Esophagus (tissue), 2 donors: ENCODE measurements around the gene SH3PXD2A. TPM values are rescaled to one million over a fixed set of nuclear protein-coding genes. Genes with fewer than 3 reads are reported as not detected.

Experiments used
- H3K27ac ChIP-seq, 2 donors: one replicate each; pipeline ENCODE4 v1.5.1; 2013; ENCODE audit warnings: low read depth in 2 of 2, mild to moderate bottlenecking in 2 of 2, inconsistent platforms in 1 of 2, low read length in 1 of 2, moderate library complexity in 1 of 2
- H3K27me3 ChIP-seq, 2 donors: one replicate each; pipeline ENCODE4 v1.6.1; 2013; ENCODE audit warnings: low read length in 2 of 2, control low read depth in 1 of 2, mild to moderate bottlenecking in 1 of 2; ENCODE audit not compliant: insufficient read depth in 2 of 2, control insufficient read depth in 1 of 2
- H3K36me3 ChIP-seq, 2 donors: one replicate each; pipeline ENCODE4 v1.6.1; 2013; ENCODE audit warnings: low read length in 1 of 2; ENCODE audit not compliant: control insufficient read depth in 2 of 2, insufficient read depth in 2 of 2
- H3K4me1 ChIP-seq, 2 donors: one replicate each; pipeline ENCODE4 v1.6.1; 2013; ENCODE audit warnings: low read length in 1 of 2; ENCODE audit not compliant: control insufficient read depth in 2 of 2, insufficient read depth in 2 of 2
- H3K4me3 ChIP-seq, 2 donors: one replicate each; pipeline ENCODE4 v1.5.1; 2013; ENCODE audit warnings: low read length in 2 of 2, mild to moderate bottlenecking in 2 of 2, low read depth in 1 of 2, moderate library complexity in 1 of 2
- H3K9me3 ChIP-seq, 2 donors: one replicate each; pipeline ENCODE4 v1.6.1; 2013; ENCODE audit warnings: mild to moderate bottlenecking in 2 of 2, low read depth in 1 of 2, low read length in 1 of 2, moderate library complexity in 1 of 2; ENCODE audit not compliant: control insufficient read depth in 2 of 2, insufficient read depth in 1 of 2
- WGBS, 2 donors: extraction: QIAGEN DNeasy Blood & Tissue Kit; methylation state at CpG; one replicate each; pipeline ENCODE4 v1.1.7; 2013; 5-methylcytosine and 5-hydroxymethylcytosine counted together
- polyA plus RNA-seq, 2 donors: library from polyadenylated mRNA; stranded (reverse); fragments of 200-250 nt; gene quantifications; one replicate each; pipeline ENCODE4 v1.2.3, GENCODE V29; 2013
- donor health status: healthy with polysubstance abuse.
- donor health status: Bipolar disorder and iron deficiency.

Gene SH3PXD2A
- polyA plus RNA-seq, 2 donors = 14.9 to 34.2 TPM

DNA sequence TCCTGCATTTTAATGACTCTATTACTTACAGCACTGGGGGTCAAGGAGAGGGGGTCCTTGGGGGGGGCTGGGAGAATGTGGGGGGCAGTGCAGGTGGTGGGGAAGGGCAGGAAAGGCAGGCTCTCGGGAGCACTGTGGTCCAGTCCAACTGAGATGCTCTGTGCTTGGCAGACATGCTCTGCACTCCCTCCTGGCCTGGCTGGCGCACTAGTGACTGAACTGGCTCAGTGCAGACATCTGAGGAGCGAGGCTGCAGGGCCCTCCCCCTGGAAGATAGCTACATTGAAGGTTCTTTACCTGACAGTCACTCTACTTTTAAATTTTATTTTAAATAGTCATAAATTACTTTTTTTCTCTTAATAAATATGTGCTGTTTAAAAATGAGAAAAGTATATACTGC is 256.2 kb downstream of the SH3PXD2A start:
- Histone ChIP-seq H3K27ac (no peak overlapping the region), H3K4me1 (no peaks in the 10 kb centered on the region), H3K36me3 (peaks cover 7 to 33% of the 10 kb centered on the region in 2 donors), H3K9me3 (no peaks in the 10 kb centered on the region), H3K4me3 (no peak overlapping the region), H3K27me3 (no peaks in the 10 kb centered on the region)
- 58 to 59% methylated on average over 3 of the region's 3 CpGs for WGBS, 2 donors

DNA sequence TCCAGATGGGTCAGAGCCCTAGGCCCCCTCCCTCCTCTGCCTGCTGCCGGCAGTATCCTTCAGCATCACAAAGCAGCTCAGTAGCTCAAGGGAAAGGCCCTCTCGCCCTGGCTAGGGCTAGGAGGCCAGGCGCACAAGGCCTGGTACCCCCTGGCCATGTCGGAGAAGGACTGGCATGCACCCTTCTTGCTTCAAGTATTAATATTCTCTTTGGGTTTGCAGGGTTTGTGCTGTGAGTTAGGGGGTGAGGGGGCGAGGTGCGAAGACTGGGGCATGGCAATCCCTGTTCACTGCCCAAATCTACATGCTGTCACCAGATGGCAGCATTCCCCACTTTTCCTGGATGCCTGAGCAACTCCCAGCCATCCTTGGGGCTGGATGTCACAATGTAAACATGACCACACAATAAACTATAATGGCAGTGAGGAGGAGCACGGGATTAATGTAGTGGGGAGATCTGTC is 256.7 kb downstream of the SH3PXD2A start:
- Histone ChIP-seq H3K27me3 (no peaks in the 10 kb centered on the region), H3K27ac (no peak overlapping the region)
- 48 to 59% methylated on average over 7 of the region's 7 CpGs for WGBS, 2 donors

DNA sequence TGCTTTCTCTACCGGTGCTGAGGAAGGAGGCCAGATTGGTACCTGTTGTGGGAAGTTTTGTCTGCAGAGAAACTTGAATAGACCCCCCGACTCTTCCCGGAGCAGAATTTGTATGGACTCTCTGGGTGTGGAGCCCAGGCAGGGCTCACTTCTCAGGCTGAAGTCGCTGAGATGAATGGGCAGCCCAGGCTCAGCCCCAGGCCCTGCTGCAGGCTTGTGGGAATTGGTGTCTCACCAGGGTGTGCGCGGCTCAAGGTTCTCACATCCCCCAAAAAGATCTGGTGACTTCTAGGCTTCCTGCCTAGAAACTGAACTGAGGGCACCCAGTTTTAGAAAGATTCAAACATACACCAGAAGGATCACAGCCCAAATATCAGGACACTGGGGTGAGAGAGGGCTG is 258.4 kb downstream of the SH3PXD2A start:
- Histone ChIP-seq H3K27ac (no peak overlapping the region), H3K9me3 (no peaks in the 10 kb centered on the region), H3K4me1 (no peaks in the 10 kb centered on the region), H3K27me3 (no peaks in the 10 kb centered on the region), H3K4me3 (no peak overlapping the region), H3K36me3 (peaks cover under 1 to 13% of the 10 kb centered on the region in 2 donors)
- 76 to 77% methylated on average over 6 of the region's 6 CpGs for WGBS, 2 donors

More for the DNA sequence above, 256.7 kb downstream of the SH3PXD2A start:
- Histone ChIP-seq H3K36me3 (peaks cover 7 to 30% of the 10 kb centered on the region in 2 donors), H3K4me1 (no peaks in the 10 kb centered on the region), H3K4me3 (no peak overlapping the region), H3K9me3 (no peaks in the 10 kb centered on the region)

DNA sequence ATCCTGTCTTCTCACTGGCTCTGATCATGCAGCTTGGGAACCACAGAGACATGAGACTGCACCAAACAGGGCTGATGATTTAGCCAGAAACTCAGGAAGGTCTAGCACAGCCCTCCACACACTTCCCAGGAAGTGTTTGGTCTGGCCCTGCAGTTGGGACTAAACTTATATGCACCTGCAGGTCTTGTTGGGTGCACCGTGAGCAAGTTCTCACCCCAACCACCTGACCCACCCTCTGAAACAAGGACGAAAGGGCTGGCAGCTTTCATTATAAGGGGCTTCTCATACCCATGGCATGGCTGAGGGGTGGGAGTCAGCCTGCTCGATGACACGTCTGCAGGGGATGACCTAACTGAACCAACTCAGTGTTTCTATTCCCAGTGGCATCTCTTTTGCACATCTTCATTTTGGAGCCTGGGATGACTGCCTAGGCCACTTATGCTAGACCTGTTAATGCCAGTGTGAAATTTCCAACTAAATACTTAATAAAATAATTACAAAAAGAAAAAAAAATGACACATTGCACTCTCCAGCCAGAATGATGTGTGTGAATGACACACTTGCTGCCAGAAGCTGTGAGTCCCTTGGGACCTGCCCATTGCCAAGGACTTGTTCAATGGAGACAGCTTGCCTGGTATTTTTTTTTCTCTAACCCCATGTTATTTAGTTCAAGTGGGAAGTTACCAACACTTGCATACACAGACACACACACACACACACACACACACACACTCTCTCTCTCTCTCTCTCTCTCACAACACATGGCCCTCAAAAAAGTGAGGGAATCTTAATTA is 259.2 kb downstream of the SH3PXD2A start:
- no peak overlapping the region for H3K27ac ChIP-seq

DNA sequence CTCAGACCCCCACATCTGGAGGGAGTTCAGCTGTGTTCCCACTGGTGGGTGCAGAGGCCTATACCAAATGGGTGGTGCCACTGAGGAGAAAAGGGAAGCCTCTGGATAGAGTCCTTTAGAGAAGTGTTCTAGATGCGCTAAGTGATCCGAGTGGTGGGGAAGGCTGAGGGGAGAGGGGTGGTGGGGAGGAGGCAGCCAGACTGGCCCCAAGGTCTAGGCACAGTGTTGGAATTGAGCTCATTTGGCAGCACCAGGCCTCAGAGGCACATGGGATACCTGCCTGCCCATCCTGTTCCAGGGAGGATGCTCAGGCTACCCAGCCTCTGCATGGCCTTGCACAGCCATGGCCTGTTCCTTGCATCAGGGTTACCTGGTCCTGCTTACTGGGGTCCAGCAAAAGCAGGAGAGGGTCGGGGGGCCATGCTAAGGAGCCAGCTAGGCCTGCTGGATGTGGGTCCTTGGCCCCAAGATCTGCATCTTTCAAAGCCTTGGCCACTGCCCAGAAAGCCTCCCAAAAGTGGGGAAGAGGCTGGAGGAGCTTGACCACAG is 262.3 kb downstream of the SH3PXD2A start:
- H3K4me3 ChIP-seq = no peak overlapping the region
- H3K9me3 ChIP-seq = no peaks in the 10 kb centered on the region
- H3K36me3 ChIP-seq = peaks cover 0 to 2% of the 10 kb centered on the region in 2 donors
- H3K4me1 ChIP-seq = no peaks in the 10 kb centered on the region
- WGBS, 2 donors = 69 to 83% methylated on average over 3 of the region's 3 CpGs
- H3K27me3 ChIP-seq = no peaks in the 10 kb centered on the region
- H3K27ac ChIP-seq = no peak overlapping the region

More for the DNA sequence above, 259.2 kb downstream of the SH3PXD2A start:
- WGBS, 2 donors = 84 to 86% methylated on average over 4 of the region's 4 CpGs
- no peak overlapping the region for H3K4me3 ChIP-seq
- H3K36me3 ChIP-seq = peaks cover 0 to 6% of the 10 kb centered on the region in 2 donors
- H3K27me3 ChIP-seq = no peaks in the 10 kb centered on the region
- H3K9me3 ChIP-seq = no peaks in the 10 kb centered on the region
- H3K4me1 ChIP-seq = no peaks in the 10 kb centered on the region

DNA sequence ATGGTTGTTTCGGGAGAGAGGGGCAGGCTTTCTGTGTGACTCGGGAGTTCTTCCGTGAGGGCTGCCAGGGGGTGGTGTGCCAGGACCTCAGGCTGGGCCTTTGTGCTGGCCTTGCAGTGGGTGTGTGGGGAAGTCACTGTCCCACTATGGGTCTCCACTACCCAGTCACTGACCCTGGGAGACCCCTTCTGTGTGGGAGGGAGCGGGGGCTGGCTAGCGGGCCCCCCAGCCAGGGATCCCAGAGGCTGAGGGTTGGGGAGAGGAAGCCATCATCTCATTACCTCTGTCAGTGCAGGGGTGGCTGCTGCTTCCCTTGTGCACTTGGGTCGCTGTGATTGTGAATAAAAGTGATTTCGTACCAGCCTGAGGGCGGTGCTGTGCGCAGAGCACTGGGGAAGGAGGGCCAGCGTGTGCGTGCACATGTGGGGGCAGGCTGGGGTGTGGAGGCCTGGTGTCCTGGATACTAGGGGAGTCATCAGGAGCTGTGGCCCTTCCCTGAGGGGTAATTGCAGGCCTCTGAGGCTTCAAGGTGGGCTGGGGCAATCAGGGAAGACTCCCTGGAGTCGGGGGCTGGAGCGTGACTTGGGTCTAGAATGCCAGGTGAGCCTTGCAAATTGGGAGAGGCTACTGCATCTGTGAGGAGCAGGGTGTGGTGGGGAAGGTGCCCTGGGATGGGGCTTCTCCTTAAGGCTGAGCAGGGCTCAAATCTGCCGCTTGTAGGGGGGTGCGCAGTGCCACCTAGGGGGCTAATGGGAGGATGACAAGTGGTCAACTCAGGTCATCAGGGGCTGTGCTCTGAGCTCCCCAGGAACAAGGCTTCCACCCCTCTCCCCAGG is 263.0 kb downstream of the SH3PXD2A start:
- WGBS, 2 donors = 78% methylated on average over 15 of the region's 15 CpGs
- H3K9me3 ChIP-seq = no peaks in the 10 kb centered on the region
- no peaks in the 10 kb centered on the region for H3K27me3 ChIP-seq
- H3K27ac ChIP-seq = no peak overlapping the region
- no peak overlapping the region for H3K4me3 ChIP-seq
- no peaks in the 10 kb centered on the region for H3K4me1 ChIP-seq
- H3K36me3 ChIP-seq = peaks cover 0 to 2% of the 10 kb centered on the region in 2 donors

DNA sequence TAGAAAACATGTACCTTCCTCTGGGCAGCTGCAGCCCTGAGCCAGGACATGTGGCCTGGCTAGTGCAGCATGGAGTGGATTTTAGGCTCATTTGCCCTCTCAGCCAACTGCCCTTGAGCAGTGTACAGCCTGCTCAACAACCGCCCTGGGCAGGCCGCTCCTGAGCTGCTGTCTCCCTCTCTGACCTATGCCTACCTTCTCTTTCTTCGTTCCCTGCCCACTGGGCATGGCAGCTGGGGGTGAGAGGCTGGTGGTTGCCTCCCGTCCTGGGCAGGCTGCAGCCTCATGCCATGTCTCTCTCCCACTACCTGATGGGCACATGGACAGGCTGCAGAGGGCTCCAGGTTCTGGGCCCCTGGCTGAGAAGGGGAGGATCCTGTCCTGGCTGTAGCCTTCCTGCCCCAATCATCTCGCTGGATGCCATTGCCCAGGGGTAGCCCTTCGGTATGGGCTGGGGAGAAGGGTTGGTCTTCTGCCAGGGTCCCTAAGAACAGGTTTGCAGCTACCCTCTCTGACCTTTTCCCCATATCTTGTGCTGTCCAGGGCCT is 264.6 kb downstream of the SH3PXD2A start:
- H3K9me3 ChIP-seq = no peaks in the 10 kb centered on the region

DNA sequence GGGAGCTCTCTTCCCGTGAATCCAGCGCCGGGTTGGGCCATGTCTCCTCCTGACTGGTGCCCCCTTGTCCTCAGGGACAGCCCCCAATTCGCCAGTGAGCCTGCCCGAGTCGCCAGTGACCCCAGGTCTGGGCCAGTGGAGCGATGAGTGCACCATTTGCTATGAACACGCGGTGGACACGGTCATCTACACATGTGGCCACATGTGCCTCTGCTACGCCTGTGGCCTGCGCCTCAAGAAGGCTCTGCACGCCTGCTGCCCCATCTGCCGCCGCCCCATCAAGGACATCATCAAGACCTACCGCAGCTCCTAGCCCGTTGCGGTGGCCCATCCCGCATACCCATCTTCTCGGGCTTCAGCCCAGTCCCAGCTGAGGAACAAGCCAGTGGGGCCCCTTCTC is 265.3 kb downstream of the SH3PXD2A start:
- Histone ChIP-seq H3K9me3 (no peaks in the 10 kb centered on the region), H3K27me3 (no peaks in the 10 kb centered on the region), H3K4me1 (no peaks in the 10 kb centered on the region), H3K27ac (no peak overlapping the region), H3K4me3 (no peak overlapping the region), H3K36me3 (no peaks in the 10 kb centered on the region)
- WGBS, 2 donors = 92 to 93% methylated on average over 20 of the region's 20 CpGs

More for the DNA sequence above, 264.6 kb downstream of the SH3PXD2A start:
- H3K27ac ChIP-seq = no peak overlapping the region
- H3K4me3 ChIP-seq = no peak overlapping the region
- no peaks in the 10 kb centered on the region for H3K27me3 ChIP-seq
- WGBS, 2 donors = 80 to 81% methylated on average over 6 of the region's 6 CpGs
- no peaks in the 10 kb centered on the region for H3K4me1 ChIP-seq
- no peaks in the 10 kb centered on the region for H3K36me3 ChIP-seq

DNA sequence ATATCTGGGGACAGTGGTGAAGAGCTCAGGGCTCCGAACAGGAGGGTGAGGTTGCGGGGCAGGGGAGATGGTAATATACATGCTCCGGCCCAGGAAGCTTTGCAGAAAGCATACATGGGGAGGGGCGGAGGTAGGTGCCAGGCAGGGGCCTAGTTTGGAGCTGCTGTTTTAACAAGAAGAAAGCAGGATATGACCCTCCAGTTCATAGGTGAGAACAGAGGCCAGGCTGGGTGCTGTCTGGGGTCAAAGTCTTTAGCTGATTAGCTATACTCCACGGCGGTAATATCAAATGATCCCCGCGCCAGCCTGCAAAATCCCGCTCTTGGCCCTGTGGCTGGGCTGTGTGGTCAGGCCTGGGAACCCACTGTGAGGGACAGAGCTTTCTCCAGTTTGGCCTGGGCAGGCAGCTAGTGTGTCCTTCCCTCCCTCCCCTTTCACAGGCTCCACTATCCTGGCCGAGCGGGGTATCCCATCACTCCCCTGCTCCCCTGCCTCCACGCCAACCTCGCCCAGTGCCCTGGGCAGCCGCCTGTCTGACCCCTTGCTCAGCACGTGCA is 266.2 kb downstream of the SH3PXD2A start:
- no peaks in the 10 kb centered on the region for H3K36me3 ChIP-seq
- H3K4me1 ChIP-seq = peaks cover 0 to 5% of the 10 kb centered on the region in 2 donors
- H3K27ac ChIP-seq = no peak overlapping the region
- no peak overlapping the region for H3K4me3 ChIP-seq
- 74 to 89% methylated on average over 15 of the region's 15 CpGs for WGBS, 2 donors
- no peaks in the 10 kb centered on the region for H3K27me3 ChIP-seq
- H3K9me3 ChIP-seq = peaks cover 0 to 2% of the 10 kb centered on the region in 2 donors
